Type B pancreatic cell (in vitro differentiated cells): ENCODE measurements around the gene JOSD1. TPM values are rescaled to one million over a fixed set of nuclear protein-coding genes. Genes with fewer than 3 reads are reported as not detected.
"Not testable (repeated sequence)": the region's sequence is repeated elsewhere in the genome, so short reads cannot be mapped to it uniquely, and the experiment has no call there.

Source experiments
- DNase-seq: peaks from one replicate; pipeline ENCODE4 v3.0.0; 2021; ENCODE audit warnings: mixed read lengths; ENCODE audit not compliant: unreplicated experiment; ENCODE audit errors: extremely low spot score
- H3K27ac Mint-ChIP-seq: 2 replicates; pipeline ENCODE4 v1.8.0; 2021; ENCODE audit warnings: mild to moderate bottlenecking, mixed read lengths
- H3K27me3 Mint-ChIP-seq: 2 replicates; pipeline ENCODE4 v1.8.0; 2021; ENCODE audit warnings: mixed read lengths
- H3K36me3 Mint-ChIP-seq: 2 replicates; pipeline ENCODE4 v1.8.0; 2021; ENCODE audit warnings: mixed read lengths
- H3K4me1 Mint-ChIP-seq: one replicate; pipeline ENCODE4 v1.8.0; 2021; ENCODE audit warnings: mixed read lengths; ENCODE audit not compliant: unreplicated experiment
- H3K4me3 Mint-ChIP-seq: 2 replicates; pipeline ENCODE4 v1.8.0; 2021; ENCODE audit warnings: mild to moderate bottlenecking, mixed read lengths
- H3K9me3 Mint-ChIP-seq: 2 replicates; pipeline ENCODE4 v1.8.0; 2021; ENCODE audit warnings: mixed read lengths
- CTCF ChIP-seq: fragments of 200-600 bp; sonication (generic); conservative IDR thresholded peaks from 2 replicates; pipeline ENCODE4 v1.5.0; 2021; ENCODE audit warnings: antibody characterized with exemption, mild to moderate bottlenecking
- total RNA-seq: library from RNA; stranded (reverse); gene quantifications from 2 replicates; pipeline ENCODE4 v1.2.1, GENCODE V29; 2021; ENCODE audit warnings: low replicate concordance

JOSD1 gene
- total RNA-seq, 1 donor from 2014 or later: 43.4 TPM

GRCh38 chr22:38653741-38654140, 47.0 kb downstream of the JOSD1 start:
- peak overlapping the region; percentile 55 for H3K27ac Mint-ChIP-seq
- H3K27me3 Mint-ChIP-seq: no peaks in the 10 kb centered on the region
- H3K4me3 Mint-ChIP-seq: peak overlapping the region; percentile 73

GRCh38 chr22:38652859-38653258, 47.9 kb downstream of the JOSD1 start:
- no peak for DNase-seq
- H3K4me1 Mint-ChIP-seq: peaks cover 17% of the 10 kb centered on the region
- peak overlapping the region; percentile 82 for H3K27ac Mint-ChIP-seq
- H3K36me3 Mint-ChIP-seq: peaks cover 24% of the 10 kb centered on the region
- H3K9me3 Mint-ChIP-seq: no peaks in the 10 kb centered on the region
- H3K4me3 Mint-ChIP-seq: peak overlapping the region; percentile 49
- no peak for TF ChIP-seq CTCF
- H3K27me3 Mint-ChIP-seq: no peaks in the 10 kb centered on the region

More at GRCh38 chr22:38653741-38654140, 47.0 kb downstream of the JOSD1 start:
- Mint-ChIP-seq H3K36me3 (peaks cover 21% of the 10 kb centered on the region), H3K9me3 (no peaks in the 10 kb centered on the region), H3K4me1 (peaks cover 17% of the 10 kb centered on the region)
- DNase-seq: no peak
- TF ChIP-seq CTCF: no peak

- H3K4me1 Mint-ChIP-seq: peaks cover 5% of the 10 kb centered on the region
- H3K36me3 Mint-ChIP-seq: peaks cover 30% of the 10 kb centered on the region
- H3K4me3 Mint-ChIP-seq: no peak overlapping the region
- no peaks in the 10 kb centered on the region for H3K9me3 Mint-ChIP-seq
- no peak for TF ChIP-seq CTCF
- no peaks in the 10 kb centered on the region for H3K27me3 Mint-ChIP-seq
- H3K27ac Mint-ChIP-seq: no peak overlapping the region
- DNase-seq: no peak
Measured at GRCh38 chr22:38649841-38650522, 50.8 kb downstream of the JOSD1 start.

- no peak overlapping the region for H3K27ac Mint-ChIP-seq
Measured at GRCh38 chr22:38645430-38645829, 55.3 kb downstream of the JOSD1 start.

GRCh38 chr22:38644245-38644644, 56.5 kb downstream of the JOSD1 start:
- not testable (repeated sequence) for H3K27ac Mint-ChIP-seq, H3K4me3 Mint-ChIP-seq, H3K4me1 Mint-ChIP-seq, H3K9me3 Mint-ChIP-seq, DNase-seq, H3K27me3 Mint-ChIP-seq
- H3K36me3 Mint-ChIP-seq: peaks cover 32% of the 10 kb centered on the region

More at GRCh38 chr22:38645430-38645829, 55.3 kb downstream of the JOSD1 start:
- DNase-seq: no peak
- no peaks in the 10 kb centered on the region for H3K27me3 Mint-ChIP-seq
- H3K36me3 Mint-ChIP-seq: peaks cover 35% of the 10 kb centered on the region
- H3K9me3 Mint-ChIP-seq: no peaks in the 10 kb centered on the region
- H3K4me1 Mint-ChIP-seq: no peaks in the 10 kb centered on the region
- H3K4me3 Mint-ChIP-seq: no peak overlapping the region
- TF ChIP-seq CTCF: no peak

GRCh38 chr22:38641476-38642040, 59.2 kb downstream of the JOSD1 start:
- no peaks in the 10 kb centered on the region for H3K27me3 Mint-ChIP-seq
- TF ChIP-seq CTCF: no peak
- no peaks in the 10 kb centered on the region for H3K9me3 Mint-ChIP-seq
- H3K4me1 Mint-ChIP-seq: no peaks in the 10 kb centered on the region
- peaks cover 21% of the 10 kb centered on the region for H3K36me3 Mint-ChIP-seq
- DNase-seq: no peak
- H3K4me3 Mint-ChIP-seq: no peak overlapping the region
- H3K27ac Mint-ChIP-seq: no peak overlapping the region
